Lower lobe of right lung (tissue), 2 donors: ENCODE measurements around the gene ASIC2. TPM values are rescaled to one million over a fixed set of nuclear protein-coding genes. Genes with fewer than 3 reads are reported as not detected.

Experiments used
- ATAC-seq, 2 donors: fragments of 200-7000 bp; cut with Tn5 transposase; one replicate each; pipeline ENCODE4 v1.9.1; 2020 to 2022; ENCODE audit warnings: mild to moderate bottlenecking in 2 of 2, moderate library complexity in 2 of 2
- DNase-seq: peaks from one replicate; pipeline ENCODE4 v3.0.0-alpha.2; 2020
- H3K27ac ChIP-seq: fragments of 200-600 bp; one replicate; pipeline ENCODE4 v1.8.0; 2022
- H3K27me3 ChIP-seq: fragments of 200-600 bp; one replicate; pipeline ENCODE4 v1.8.0; 2022; ENCODE audit warnings: low read depth
- H3K36me3 ChIP-seq: fragments of 200-600 bp; one replicate; pipeline ENCODE4 v1.8.0; 2022; ENCODE audit warnings: mild to moderate bottlenecking
- H3K4me1 ChIP-seq: fragments of 200-600 bp; one replicate; pipeline ENCODE4 v1.8.0; 2022
- H3K4me3 ChIP-seq: fragments of 200-600 bp; one replicate; pipeline ENCODE4 v1.8.0; 2022; ENCODE audit warnings: mild to moderate bottlenecking
- H3K9me3 ChIP-seq: fragments of 200-600 bp; one replicate; pipeline ENCODE4 v1.8.0; 2022
- intact Hi-C: fragments of 100-400 bp; cut with DNase I; formaldehyde crosslinking; loops from one replicate; pipeline ENCODE4 v1.11.0; 2022
- total RNA-seq: library from RNA; stranded (reverse); fragmentation: NEBNext Ultra II Directional; extraction: Animal tissue kit (Norgen Biotek cat#: 25700); gene quantifications from one replicate; pipeline ENCODE4 v1.2.1, GENCODE V29; 2021
- TF ChIP-seq, protein P1 (sequence below): fragments of 200-600 bp; IDR thresholded peaks from one replicate; pipeline ENCODE4 v1.8.0; 2022; ENCODE audit warnings: antibody characterized with exemption, mild to moderate bottlenecking
- donor health status: DM: no; HTN: yes; CAD: no; lungs with severe emphysema.

The ASIC2 gene
- total RNA-seq, 1 donor from 2014 or later = not detected

DNA sequence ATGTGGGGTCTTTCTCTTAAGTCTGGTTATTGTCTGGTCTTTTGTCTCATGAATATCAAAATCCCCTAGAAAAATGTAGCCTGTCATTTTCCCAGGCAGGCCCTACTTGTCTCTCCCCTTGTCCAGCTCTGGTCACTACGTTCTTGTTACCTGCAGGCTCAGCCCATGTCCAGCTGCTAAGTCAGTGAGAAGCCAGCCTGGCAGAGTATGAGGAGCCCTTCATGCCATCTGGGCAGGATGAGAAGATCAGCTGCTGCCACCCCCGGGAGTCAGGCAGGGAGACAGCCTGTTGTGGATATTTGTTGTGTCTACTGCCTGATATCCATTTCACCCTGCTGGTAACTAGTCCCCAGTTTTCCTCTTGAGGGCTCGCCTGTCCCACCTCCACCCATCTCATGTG lies 88.9 kb downstream of the ASIC2 start:
- intact Hi-C loops = no loop called here

DNA sequence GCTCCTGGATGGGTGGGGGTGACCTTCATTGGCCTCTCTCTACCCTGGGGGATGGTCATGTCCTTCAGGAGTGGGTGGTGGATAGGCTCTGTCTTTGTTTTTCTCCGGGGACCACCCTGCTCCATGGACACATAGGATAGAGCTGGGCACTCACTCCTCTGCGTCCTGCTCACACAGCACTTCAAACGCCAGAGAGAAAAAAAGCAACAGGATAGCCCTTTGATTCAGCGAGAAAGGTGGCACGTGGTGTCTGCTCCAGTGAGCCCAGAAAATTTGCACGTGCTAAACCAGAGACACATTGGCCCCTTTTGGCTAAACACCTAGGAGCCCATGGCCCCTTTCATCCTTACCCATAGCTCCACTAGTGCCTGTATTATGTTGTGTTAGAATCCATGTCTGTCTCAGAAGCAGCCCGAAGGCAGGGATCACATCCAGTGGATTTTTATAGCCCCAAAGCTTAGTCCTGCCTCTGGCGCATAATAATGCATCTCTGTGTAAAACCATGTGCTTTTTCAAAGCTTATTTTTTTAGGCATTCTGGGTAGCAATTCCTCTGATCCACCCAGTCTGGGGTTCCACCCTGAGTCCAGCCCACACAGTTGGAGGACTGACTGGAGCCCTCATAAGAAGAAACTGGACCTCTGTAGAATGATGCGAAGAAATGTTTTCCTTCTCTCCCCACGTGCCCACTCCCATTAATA lies 90.1 kb downstream of the ASIC2 start:
- H3K4me3 ChIP-seq = no peak overlapping the region
- TF ChIP-seq, protein P1, sequence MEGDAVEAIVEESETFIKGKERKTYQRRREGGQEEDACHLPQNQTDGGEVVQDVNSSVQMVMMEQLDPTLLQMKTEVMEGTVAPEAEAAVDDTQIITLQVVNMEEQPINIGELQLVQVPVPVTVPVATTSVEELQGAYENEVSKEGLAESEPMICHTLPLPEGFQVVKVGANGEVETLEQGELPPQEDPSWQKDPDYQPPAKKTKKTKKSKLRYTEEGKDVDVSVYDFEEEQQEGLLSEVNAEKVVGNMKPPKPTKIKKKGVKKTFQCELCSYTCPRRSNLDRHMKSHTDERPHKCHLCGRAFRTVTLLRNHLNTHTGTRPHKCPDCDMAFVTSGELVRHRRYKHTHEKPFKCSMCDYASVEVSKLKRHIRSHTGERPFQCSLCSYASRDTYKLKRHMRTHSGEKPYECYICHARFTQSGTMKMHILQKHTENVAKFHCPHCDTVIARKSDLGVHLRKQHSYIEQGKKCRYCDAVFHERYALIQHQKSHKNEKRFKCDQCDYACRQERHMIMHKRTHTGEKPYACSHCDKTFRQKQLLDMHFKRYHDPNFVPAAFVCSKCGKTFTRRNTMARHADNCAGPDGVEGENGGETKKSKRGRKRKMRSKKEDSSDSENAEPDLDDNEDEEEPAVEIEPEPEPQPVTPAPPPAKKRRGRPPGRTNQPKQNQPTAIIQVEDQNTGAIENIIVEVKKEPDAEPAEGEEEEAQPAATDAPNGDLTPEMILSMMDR = no peak
- peaks cover 13% of the 10 kb centered on the region for H3K27me3 ChIP-seq
- H3K4me1 ChIP-seq = no peaks in the 10 kb centered on the region
- H3K36me3 ChIP-seq = no peaks in the 10 kb centered on the region
- H3K27ac ChIP-seq = no peak overlapping the region
- ATAC-seq (no peak), DNase-seq (no peak)
- intact Hi-C loops = no loop called here
- no peaks in the 10 kb centered on the region for H3K9me3 ChIP-seq

More for the DNA sequence above, 88.9 kb downstream of the ASIC2 start:
- no peak overlapping the region for H3K27ac ChIP-seq
- no peak overlapping the region for H3K4me3 ChIP-seq
- H3K27me3 ChIP-seq = peaks cover 17% of the 10 kb centered on the region
- no peaks in the 10 kb centered on the region for H3K36me3 ChIP-seq
- TF ChIP-seq, protein P1 = no peak
- no peak for DNase-seq
- no peak for ATAC-seq
- no peaks in the 10 kb centered on the region for H3K9me3 ChIP-seq
- no peaks in the 10 kb centered on the region for H3K4me1 ChIP-seq

DNA sequence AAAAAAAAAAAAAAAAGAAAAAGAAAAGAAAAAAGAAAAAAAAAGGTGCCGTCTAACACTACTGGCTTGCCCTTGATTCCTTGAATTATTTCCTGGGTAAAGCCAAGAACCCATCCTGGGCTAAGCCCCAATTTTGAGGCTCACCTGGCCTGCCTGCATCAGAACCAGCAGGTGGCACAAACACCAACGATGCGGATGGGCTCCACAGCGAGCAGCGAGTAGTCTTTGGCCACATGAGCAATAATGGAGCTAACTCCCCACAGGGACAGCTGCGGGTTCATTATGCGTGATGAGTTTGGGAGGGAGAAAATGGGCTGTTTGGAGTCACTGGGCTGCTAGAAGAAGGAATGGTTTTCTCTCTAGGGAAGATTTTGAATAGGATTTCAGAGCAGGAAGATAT lies 91.1 kb downstream of the ASIC2 start:
- H3K4me1 ChIP-seq = no peaks in the 10 kb centered on the region
- DNase-seq = no peak
- H3K9me3 ChIP-seq = no peaks in the 10 kb centered on the region
- no peaks in the 10 kb centered on the region for H3K36me3 ChIP-seq
- no peak for ATAC-seq
- H3K27me3 ChIP-seq = peaks cover 11% of the 10 kb centered on the region
- H3K4me3 ChIP-seq = no peak overlapping the region
- no peak overlapping the region for H3K27ac ChIP-seq
- intact Hi-C loops = no loop called here
- TF ChIP-seq, protein P1 = no peak

DNA sequence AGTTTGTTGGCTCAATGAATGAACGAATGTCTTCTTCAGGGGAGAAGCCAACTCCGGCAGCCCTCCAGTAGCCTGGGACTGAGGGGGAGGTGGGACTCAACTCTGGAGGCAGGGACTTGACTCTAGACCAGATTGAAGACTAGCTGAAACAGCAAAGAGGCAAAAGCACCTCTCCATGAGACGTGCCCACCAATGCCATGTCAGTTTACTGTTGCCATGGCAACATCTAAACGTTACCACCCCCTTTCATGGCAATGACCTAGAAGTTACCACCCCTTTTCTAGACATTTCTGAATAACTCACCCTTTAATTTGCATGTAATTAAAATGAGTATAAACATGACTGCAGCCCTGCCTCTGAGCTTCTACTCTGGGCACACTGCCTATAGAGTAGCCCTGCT lies 91.8 kb downstream of the ASIC2 start:
- H3K9me3 ChIP-seq = no peaks in the 10 kb centered on the region
- intact Hi-C loops = no loop called here
- no peaks in the 10 kb centered on the region for H3K36me3 ChIP-seq
- H3K4me1 ChIP-seq = no peaks in the 10 kb centered on the region
- peaks cover 12% of the 10 kb centered on the region for H3K27me3 ChIP-seq
- H3K27ac ChIP-seq = no peak overlapping the region
- TF ChIP-seq, protein P1 = no peak
- DNase-seq = no peak
- no peak overlapping the region for H3K4me3 ChIP-seq
- no peak for ATAC-seq

DNA sequence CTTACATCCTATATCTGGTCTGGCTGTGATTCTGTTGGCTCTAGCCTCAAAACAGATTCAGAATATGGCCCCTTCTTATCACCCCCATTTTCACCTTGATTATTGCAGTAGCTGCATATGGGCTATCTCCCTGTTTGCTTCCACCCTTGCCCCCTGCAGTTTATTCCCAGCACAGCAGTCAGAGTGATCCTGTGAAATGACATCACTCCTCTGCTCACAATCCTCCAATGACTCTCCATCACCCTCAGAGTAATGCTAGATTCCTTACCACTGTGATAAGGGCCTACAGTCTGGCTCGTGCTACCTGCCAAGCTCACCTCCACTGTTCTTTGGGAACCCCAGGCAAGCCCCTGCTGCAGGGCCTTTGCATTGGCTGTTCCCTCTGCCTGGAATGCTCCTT lies 92.5 kb downstream of the ASIC2 start:
- ATAC-seq = no peak
- H3K27ac ChIP-seq = no peak overlapping the region
- no peaks in the 10 kb centered on the region for H3K36me3 ChIP-seq
- no peak overlapping the region for H3K4me3 ChIP-seq
- H3K4me1 ChIP-seq = no peaks in the 10 kb centered on the region
- H3K9me3 ChIP-seq = no peaks in the 10 kb centered on the region
- peaks cover 12% of the 10 kb centered on the region for H3K27me3 ChIP-seq
- intact Hi-C loops = no loop called here
- TF ChIP-seq, protein P1 = no peak
- no peak for DNase-seq
